Endothelial cell of umbilical vein (primary cell): Measurements from ENCODE around the gene IFITM2. TPM values are rescaled to one million over a fixed set of nuclear protein-coding genes. Genes with fewer than 3 reads are reported as not detected.
"Not testable (repeated sequence)": the region's sequence is repeated elsewhere in the genome, so short reads cannot be mapped to it uniquely, and the experiment has no call there.

Experiments
- BruUV-seq: library from RNA; stranded (reverse); fragments of 400-500 nt; replicated peaks from 2 replicates; lab custom pipeline; 2021; lab: Mats Ljungman, UMichigan
- CTCF ChIA-PET: fragments of 300-600, 350-600 bp; sonication (Branson Sonifier 250); formaldehyde crosslinking; loops from one replicate; lab custom pipeline; 2021; ENCODE audit warnings: antibody characterized with exemption, inconsistent platforms; lab: Charles Lee
- POLR2A ChIA-PET: fragments of 300-600, 350-600 bp; sonication (Branson Sonifier 250); formaldehyde crosslinking; loops from one replicate; lab custom pipeline; 2021; ENCODE audit warnings: antibody characterized with exemption, inconsistent platforms; lab: Charles Lee
- DNase-seq: peaks from one replicate; pipeline ENCODE4 v3.0.0-alpha.2; 2011; ENCODE audit warnings: low read depth, low spot score
- FAIRE-seq: peaks from 2 replicates; lab custom pipeline; 2011; peaks lifted over from hg19 to GRCh38; lab: Jason Lieb, UNC
- H2AFZ ChIP-seq: 2 replicates; pipeline ENCODE4 v1.6.0; 2012; ENCODE audit warnings: low read depth, low read length, control low read depth, inconsistent platforms
- H3K27ac ChIP-seq: 2 replicates; pipeline ENCODE4 v1.5.1; 2011; ENCODE audit warnings: low read depth, mild to moderate bottlenecking, control low read depth, low read length, moderate library complexity; ENCODE audit not compliant: insufficient read depth
- H3K27me3 ChIP-seq, 2 experiments: 2 replicates each; pipeline versions ENCODE4 v1.6.0 to v1.6.1; 2011; ENCODE audit warnings: low read length in 2 of 2, mixed read lengths in 1 of 2; ENCODE audit not compliant: control insufficient read depth in 2 of 2, insufficient read depth in 2 of 2
- H3K36me3 ChIP-seq, 2 experiments: 2 replicates in 1 of 2; 3 replicates in 1 of 2; pipeline ENCODE4 v1.5.1; 2011; ENCODE audit warnings: low read length in 2 of 2, mild to moderate bottlenecking in 1 of 2, moderate library complexity in 1 of 2; ENCODE audit not compliant: control insufficient read depth in 2 of 2, insufficient read depth in 2 of 2; ENCODE audit errors: extremely low read depth in 1 of 2
- H3K4me1 ChIP-seq: 3 replicates; pipeline ENCODE4 v1.5.1; 2011; ENCODE audit warnings: mild to moderate bottlenecking, low read length; ENCODE audit not compliant: control insufficient read depth, insufficient read depth; ENCODE audit errors: extremely low read depth
- H3K4me2 ChIP-seq: 2 replicates; pipeline ENCODE4 v1.6.1; 2011; ENCODE audit warnings: low read length, control low read depth, mixed read lengths; ENCODE audit not compliant: insufficient read depth
- H3K4me3 ChIP-seq, 3 experiments: fragments of 200-600 bp in 1 of 3; sonication (generic), shearing (Covaris generic) in 1 of 3; replicated peaks in 1 of 3; 2 replicates each; pipeline ENCODE4 v1.5.1; 2011 to 2016; ENCODE audit warnings: control low read depth in 3 of 3, low read length in 3 of 3, mild to moderate bottlenecking in 2 of 3, inconsistent platforms in 1 of 3, low read depth in 1 of 3, moderate library complexity in 1 of 3; ENCODE audit not compliant: insufficient read depth in 1 of 3
- H3K79me2 ChIP-seq: 2 replicates; pipeline ENCODE4 v1.6.0; 2012; ENCODE audit warnings: low read length, inconsistent platforms; ENCODE audit not compliant: control insufficient read depth, insufficient read depth
- H3K9ac ChIP-seq: replicated peaks from 2 replicates; pipeline ENCODE3; 2011; ENCODE audit warnings: low read length, control low read depth; ENCODE audit not compliant: insufficient read depth; ENCODE audit errors: extremely low read depth
- H3K9me1 ChIP-seq: replicated peaks from 3 replicates; pipeline ENCODE4 v1.6.0; 2011; ENCODE audit warnings: mild to moderate bottlenecking, low read length; ENCODE audit not compliant: control insufficient read depth, insufficient read depth; ENCODE audit errors: extremely low read depth
- H3K9me3 ChIP-seq: replicated peaks from 2 replicates; pipeline ENCODE4 v1.5.1; 2012; ENCODE audit warnings: low read length, inconsistent platforms; ENCODE audit not compliant: control insufficient read depth, insufficient read depth
- H4K20me1 ChIP-seq: replicated peaks from 2 replicates; pipeline ENCODE3; 2011; ENCODE audit warnings: mild to moderate bottlenecking, low read length; ENCODE audit not compliant: control insufficient read depth, insufficient read depth; ENCODE audit errors: extremely low read depth
- CTCF ChIP-seq, 2 donors: IDR thresholded peaks; 1 replicate in 1 of 2; 2 replicates in 1 of 2; pipeline ENCODE4 v1.5.1; 2011; ENCODE audit warnings: low read length in 2 of 2, mild to moderate bottlenecking in 2 of 2, moderate library complexity in 2 of 2, control low read depth in 1 of 2, inconsistent platforms in 1 of 2, low read depth in 1 of 2; ENCODE audit not compliant: insufficient read depth in 1 of 2; ENCODE audit errors: extremely low read depth in 1 of 2
- EZH2 ChIP-seq: IDR thresholded peaks from 2 replicates; pipeline ENCODE4 v1.6.1; 2012; ENCODE audit warnings: borderline replicate concordance, low read depth, mild to moderate bottlenecking, moderate library complexity, low read length, inconsistent platforms; ENCODE audit not compliant: severe bottlenecking
- FOS ChIP-seq: IDR thresholded peaks from 2 replicates; pipeline ENCODE4 v1.6.1; 2011; ENCODE audit warnings: mild to moderate bottlenecking, low read length, moderate library complexity, borderline replicate concordance; ENCODE audit not compliant: insufficient read depth
- MAX ChIP-seq: IDR thresholded peaks from 2 replicates; pipeline ENCODE4 v1.6.1; 2011; ENCODE audit not compliant: insufficient read depth, insufficient read length
- MYC ChIP-seq: IDR thresholded peaks from one replicate; pipeline ENCODE4 v1.6.1; 2011; ENCODE audit warnings: mild to moderate bottlenecking, low read depth, low read length
- POLR2AphosphoS5 ChIP-seq: IDR thresholded peaks from 2 replicates; pipeline ENCODE4 v1.6.1; 2012; ENCODE audit warnings: low read depth, mild to moderate bottlenecking, control low read depth, low read length, moderate library complexity; ENCODE audit not compliant: insufficient read depth
- dilution Hi-C: fragments of 300-500 bp; cut with MboI; formaldehyde crosslinking; loops from one replicate; pipeline ENCODE4 v1.15.0; 2019; ENCODE audit warnings: low sequenced_read_pairs; ENCODE audit not compliant: extremely low pct_ligation_motif_present
- intact Hi-C: fragments of 100-400 bp; cut with micrococcal nuclease; formaldehyde crosslinking; loops from one replicate; pipeline ENCODE4 v1.10.0; 2022
- polyA plus RNA-seq, 4 experiments: library from polyadenylated mRNA; depleted of rRNA in 3 of 4; stranded (reverse) in 3 of 4; unstranded in 1 of 4; fragments of >200 nt; gene quantifications; 2 replicates each; pipeline versions ENCODE4 v1.2.1 to v1.2.3, GENCODE V29; 2011 to 2012; ENCODE audit warnings: missing spikeins in 1 of 4
- total RNA-seq: library from RNA; stranded (reverse); gene quantifications from 2 replicates; pipeline ENCODE4 v1.2.3, GENCODE V29; 2021

Gene IFITM2
- total and polyA plus RNA-seq, 2 donors (not counting 3 experiments of a cell fraction or from before 2014, with no cell fraction given), result 219 to 1,135 TPM

- Histone ChIP-seq H4K20me1 (no peaks in the 10 kb centered on the region), H3K9me1 (no peaks in the 10 kb centered on the region), H3K4me1 (peaks cover 3% of the 10 kb centered on the region), H2AFZ (no peak overlapping the region), H3K4me3 (no peak overlapping the region), H3K27me3 (peaks cover 22 to 30% of the 10 kb centered on the region in 2 experiments), H3K79me2 (no peaks in the 10 kb centered on the region), H3K27ac (no peak overlapping the region), H3K36me3 (no peaks in the 10 kb centered on the region), H3K9me3 (no peaks in the 10 kb centered on the region), H3K4me2 (no peak overlapping the region), H3K9ac (no peak overlapping the region)
- FAIRE-seq (no peak), DNase-seq (no peak)
- CTCF ChIA-PET, result no interaction called here
- TF ChIP-seq FOS, result no peak
- no peak for TF ChIP-seq EZH2
- TF ChIP-seq CTCF (IDR thresholded peaks at IDR 0.05; ENCODE audit: extremely low read depth in 1 of 2, insufficient read depth in 1 of 2, low read depth in 1 of 2, low read length in 2 of 2), result no peak
- no peak for TF ChIP-seq MYC
- TF ChIP-seq MAX, result no peak
- no peak for TF ChIP-seq POLR2AphosphoS5
- POLR2A ChIA-PET, result no interaction called here
- intact Hi-C loops, result no loop called here
- dilution Hi-C loops, result no loop called here
- BruUV-seq, result no TSS peak
Measured at GRCh38 chr11:285894-286220, 21.8 kb upstream of the IFITM2 start.

- H3K4me1 ChIP-seq, H3K9me3 ChIP-seq, DNase-seq, H3K36me3 ChIP-seq, POLR2A ChIA-PET, H3K4me2 ChIP-seq, dilution Hi-C loops, H3K9ac ChIP-seq, H3K4me3 ChIP-seq, CTCF ChIA-PET, H3K27ac ChIP-seq, FAIRE-seq, BruUV-seq, H2AFZ ChIP-seq, intact Hi-C loops, H3K79me2 ChIP-seq, H3K9me1 ChIP-seq, H4K20me1 ChIP-seq: not testable (repeated sequence)
- peaks cover 8 to 17% of the 10 kb centered on the region in 2 experiments for H3K27me3 ChIP-seq
Measured at GRCh38 chr11:286977-287820, 20.4 kb upstream of the IFITM2 start.
